Measurements from ENCODE around the gene DENND1A.

DNA sequence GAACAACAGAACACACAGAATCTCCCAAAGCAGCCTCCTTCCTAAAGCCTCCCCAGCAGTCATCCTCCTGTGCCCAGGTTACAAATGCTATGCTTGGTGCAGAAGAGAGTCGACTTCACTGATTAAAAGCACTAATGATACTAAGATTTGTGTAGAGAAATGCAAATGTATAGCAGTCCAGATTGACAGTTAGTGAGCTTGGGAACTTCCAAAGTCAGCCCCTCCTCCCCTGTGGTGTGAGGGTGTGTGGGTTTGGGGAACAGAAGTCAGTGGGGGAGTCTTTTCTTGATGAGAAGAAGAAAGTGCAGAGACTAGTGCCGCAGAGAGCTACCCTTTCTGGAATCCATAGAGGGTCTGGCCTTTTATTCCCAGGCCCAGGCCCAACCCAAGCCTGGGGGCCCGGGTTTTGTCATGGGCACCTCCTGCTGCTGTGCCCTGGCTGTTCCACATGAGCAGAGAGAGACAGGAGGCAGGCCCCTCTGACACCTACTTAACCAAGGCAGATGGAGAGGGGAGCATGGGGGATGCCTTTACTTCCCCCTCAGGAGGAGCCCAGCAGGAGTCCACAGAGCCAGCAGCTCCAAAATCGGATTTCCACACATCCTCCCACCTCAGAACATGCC, 173.3 kb downstream of the DENND1A start:
- TF ChIP-seq, protein P1, sequence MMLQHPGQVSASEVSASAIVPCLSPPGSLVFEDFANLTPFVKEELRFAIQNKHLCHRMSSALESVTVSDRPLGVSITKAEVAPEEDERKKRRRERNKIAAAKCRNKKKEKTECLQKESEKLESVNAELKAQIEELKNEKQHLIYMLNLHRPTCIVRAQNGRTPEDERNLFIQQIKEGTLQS (IDR thresholded peaks at IDR 0.05), result no peak
- no peak for TF ChIP-seq TAF1 (conservative IDR thresholded peaks at IDR 0.05)
- TF ChIP-seq, protein P2, sequence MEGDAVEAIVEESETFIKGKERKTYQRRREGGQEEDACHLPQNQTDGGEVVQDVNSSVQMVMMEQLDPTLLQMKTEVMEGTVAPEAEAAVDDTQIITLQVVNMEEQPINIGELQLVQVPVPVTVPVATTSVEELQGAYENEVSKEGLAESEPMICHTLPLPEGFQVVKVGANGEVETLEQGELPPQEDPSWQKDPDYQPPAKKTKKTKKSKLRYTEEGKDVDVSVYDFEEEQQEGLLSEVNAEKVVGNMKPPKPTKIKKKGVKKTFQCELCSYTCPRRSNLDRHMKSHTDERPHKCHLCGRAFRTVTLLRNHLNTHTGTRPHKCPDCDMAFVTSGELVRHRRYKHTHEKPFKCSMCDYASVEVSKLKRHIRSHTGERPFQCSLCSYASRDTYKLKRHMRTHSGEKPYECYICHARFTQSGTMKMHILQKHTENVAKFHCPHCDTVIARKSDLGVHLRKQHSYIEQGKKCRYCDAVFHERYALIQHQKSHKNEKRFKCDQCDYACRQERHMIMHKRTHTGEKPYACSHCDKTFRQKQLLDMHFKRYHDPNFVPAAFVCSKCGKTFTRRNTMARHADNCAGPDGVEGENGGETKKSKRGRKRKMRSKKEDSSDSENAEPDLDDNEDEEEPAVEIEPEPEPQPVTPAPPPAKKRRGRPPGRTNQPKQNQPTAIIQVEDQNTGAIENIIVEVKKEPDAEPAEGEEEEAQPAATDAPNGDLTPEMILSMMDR (IDR thresholded peaks at IDR 0.05; ENCODE audit: low read depth, low read length, missing input control), result no peak
- TF ChIP-seq RAD21 (IDR thresholded peaks at IDR 0.05), result no peak
- no peak for TF ChIP-seq SP1 (IDR thresholded peaks at IDR 0.05)
- TF ChIP-seq, protein P3, sequence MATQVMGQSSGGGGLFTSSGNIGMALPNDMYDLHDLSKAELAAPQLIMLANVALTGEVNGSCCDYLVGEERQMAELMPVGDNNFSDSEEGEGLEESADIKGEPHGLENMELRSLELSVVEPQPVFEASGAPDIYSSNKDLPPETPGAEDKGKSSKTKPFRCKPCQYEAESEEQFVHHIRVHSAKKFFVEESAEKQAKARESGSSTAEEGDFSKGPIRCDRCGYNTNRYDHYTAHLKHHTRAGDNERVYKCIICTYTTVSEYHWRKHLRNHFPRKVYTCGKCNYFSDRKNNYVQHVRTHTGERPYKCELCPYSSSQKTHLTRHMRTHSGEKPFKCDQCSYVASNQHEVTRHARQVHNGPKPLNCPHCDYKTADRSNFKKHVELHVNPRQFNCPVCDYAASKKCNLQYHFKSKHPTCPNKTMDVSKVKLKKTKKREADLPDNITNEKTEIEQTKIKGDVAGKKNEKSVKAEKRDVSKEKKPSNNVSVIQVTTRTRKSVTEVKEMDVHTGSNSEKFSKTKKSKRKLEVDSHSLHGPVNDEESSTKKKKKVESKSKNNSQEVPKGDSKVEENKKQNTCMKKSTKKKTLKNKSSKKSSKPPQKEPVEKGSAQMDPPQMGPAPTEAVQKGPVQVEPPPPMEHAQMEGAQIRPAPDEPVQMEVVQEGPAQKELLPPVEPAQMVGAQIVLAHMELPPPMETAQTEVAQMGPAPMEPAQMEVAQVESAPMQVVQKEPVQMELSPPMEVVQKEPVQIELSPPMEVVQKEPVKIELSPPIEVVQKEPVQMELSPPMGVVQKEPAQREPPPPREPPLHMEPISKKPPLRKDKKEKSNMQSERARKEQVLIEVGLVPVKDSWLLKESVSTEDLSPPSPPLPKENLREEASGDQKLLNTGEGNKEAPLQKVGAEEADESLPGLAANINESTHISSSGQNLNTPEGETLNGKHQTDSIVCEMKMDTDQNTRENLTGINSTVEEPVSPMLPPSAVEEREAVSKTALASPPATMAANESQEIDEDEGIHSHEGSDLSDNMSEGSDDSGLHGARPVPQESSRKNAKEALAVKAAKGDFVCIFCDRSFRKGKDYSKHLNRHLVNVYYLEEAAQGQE (IDR thresholded peaks at IDR 0.05), result no peak
- no peak for TF ChIP-seq FOXA1 (IDR thresholded peaks at IDR 0.05)
